Stimulated activated CD8-positive, alpha-beta memory T cell treated with anti-CD3 and anti-CD28 coated beads, Interleukin-4, amount 100 ng/mL, for 48 hours (primary cell): ENCODE measurements around the gene TAPT1.
"Not testable (repeated sequence)": the region's sequence is repeated elsewhere in the genome, so short reads cannot be mapped to it uniquely, and the experiment has no call there.

Source experiments
- DNase-seq: peaks from one replicate; pipeline ENCODE4 v3.0.0-alpha.2; 2020

The TAPT1 gene

GRCh38 chr4:16168710-16169388, 57.4 kb downstream of the TAPT1 start:
- no peak for DNase-seq

GRCh38 chr4:16168144-16168543, 58.1 kb downstream of the TAPT1 start:
- no peak for DNase-seq

DNA sequence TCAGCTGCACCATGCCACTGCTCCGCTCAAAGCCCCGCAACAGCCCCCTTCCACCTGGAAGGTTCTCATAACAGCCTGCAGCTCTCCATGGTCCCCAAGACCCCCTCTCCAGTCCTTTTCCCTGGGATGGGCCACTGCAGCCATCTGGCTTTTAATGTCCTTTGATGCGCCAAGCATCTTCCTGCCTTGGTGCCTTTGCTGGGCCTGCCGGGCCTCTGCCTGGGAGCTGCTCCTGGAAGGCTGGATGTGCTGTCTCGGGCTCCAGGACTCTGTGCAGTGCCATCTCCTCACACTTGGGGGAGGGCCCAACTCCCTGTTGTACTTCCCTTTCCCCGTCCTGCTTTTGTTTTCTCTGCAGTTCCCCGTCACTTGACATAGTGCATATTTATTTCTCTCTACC, 60.3 kb downstream of the TAPT1 start:
- DNase-seq, result no peak

DNA sequence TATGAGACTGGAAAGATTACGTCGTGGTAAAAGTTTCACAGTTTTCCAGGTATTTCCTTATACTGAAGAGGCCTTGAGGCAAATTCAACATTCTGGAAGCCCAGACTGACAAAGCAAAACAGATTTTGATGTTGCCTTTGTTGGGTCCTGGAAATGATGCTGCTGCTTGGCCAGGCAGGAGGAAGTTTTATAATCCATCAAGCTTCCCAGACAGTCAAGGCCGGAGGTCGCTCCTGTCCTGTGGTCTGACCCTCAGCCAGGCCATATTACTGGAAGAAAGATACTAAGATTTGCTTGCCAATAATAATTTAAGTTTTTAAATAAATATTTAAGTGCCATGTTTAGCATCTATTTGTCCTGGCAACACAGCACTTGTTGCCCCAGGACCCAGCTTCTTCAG, 63.4 kb downstream of the TAPT1 start:
- DNase-seq, result no peak

DNA sequence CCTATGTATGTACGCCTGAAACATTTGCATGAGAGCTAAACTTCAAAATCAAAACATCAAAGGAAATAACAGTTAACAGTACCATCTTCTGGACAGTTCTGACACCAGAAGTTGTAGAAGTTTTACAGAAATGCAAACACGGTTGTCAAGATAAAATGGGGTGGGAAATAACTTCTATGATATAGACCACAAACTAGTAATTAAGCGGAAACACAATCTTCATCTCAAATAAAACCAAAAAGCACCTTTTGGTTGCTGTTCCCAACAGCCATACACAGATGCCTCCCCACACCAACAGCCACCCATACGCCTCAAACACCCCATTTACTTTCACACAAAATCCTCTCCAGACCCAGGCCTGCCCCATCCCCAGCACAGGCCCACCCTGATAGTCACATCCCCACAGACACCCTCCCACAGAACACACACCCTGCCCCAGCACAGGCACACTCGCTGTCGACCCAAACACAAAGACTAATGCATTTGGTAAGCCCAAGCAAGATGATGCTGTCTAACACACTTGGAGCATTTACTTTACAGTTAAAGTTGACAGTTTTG, 64.3 kb downstream of the TAPT1 start:
- DNase-seq, result no peak

- DNase-seq, result no peak
Observed at GRCh38 chr4:16160457-16160856, 65.8 kb downstream of the TAPT1 start.

DNA sequence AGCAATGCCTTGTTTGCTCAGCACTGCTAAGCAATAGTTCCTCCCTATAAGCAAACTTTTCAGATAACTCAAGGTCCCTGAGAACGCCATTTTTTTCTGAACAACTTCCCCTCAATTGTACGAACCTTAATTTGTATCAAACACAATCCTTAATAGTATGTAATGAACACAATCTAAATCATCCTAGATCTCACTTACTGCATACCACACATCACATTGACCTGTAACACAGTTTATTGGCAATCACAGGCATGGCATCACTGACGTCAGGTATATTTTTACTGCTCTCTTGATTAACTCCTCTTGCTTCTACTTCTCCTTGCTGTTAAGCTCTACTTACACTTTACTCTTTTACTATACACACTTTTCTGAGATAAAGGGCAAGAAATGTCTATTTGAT, 67.0 kb downstream of the TAPT1 start:
- no peak for DNase-seq

GRCh38 chr4:16158504-16158852, 67.8 kb downstream of the TAPT1 start:
- DNase-seq, result no peak

GRCh38 chr4:16157609-16158503, 68.4 kb downstream of the TAPT1 start:
- no peak for DNase-seq

GRCh38 chr4:16155528-16156169, 70.6 kb downstream of the TAPT1 start:
- DNase-seq, result no peak

DNA sequence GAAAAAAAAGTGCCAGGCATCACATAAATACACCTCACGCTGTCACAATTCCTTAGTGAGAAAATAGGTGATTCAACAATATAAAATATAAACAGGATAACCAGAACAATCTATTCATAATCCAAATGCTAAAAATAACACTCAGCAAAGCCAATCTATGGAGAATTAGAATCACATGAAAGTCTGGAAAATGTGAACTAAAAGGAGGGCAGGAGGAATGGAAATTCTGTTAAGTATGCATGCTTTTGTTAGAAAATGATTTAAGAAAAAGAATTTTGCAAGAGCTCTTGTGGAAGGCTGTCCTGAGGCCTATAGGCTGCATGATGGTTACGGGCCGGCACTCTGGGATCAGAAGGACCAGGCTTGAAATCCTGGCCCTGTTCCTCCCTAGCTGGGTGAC, 71.8 kb downstream of the TAPT1 start:
- no peak for DNase-seq

GRCh38 chr4:16150716-16151115, 75.6 kb downstream of the TAPT1 start:
- no peak for DNase-seq

DNA sequence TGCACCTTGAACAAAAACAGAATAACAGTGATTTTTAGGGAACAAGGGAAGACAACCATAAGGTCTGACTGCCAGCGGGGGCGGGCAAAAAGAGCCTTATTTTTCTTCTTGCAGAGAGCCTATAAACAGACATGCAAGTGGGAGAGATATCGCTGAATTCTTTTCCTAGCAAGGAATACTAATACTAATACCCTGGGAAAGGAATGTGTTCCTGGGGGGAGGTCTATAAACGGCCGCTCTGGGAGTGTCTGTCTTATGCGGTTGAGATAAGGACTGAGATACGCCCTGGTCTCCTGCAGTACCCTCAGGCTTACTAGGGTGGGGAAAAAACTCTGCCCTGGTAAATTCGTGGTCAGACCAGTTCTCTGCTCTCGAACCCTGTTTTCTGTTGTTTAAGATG, 81.4 kb downstream of the TAPT1 start:
- not testable (repeated sequence) for DNase-seq

DNA sequence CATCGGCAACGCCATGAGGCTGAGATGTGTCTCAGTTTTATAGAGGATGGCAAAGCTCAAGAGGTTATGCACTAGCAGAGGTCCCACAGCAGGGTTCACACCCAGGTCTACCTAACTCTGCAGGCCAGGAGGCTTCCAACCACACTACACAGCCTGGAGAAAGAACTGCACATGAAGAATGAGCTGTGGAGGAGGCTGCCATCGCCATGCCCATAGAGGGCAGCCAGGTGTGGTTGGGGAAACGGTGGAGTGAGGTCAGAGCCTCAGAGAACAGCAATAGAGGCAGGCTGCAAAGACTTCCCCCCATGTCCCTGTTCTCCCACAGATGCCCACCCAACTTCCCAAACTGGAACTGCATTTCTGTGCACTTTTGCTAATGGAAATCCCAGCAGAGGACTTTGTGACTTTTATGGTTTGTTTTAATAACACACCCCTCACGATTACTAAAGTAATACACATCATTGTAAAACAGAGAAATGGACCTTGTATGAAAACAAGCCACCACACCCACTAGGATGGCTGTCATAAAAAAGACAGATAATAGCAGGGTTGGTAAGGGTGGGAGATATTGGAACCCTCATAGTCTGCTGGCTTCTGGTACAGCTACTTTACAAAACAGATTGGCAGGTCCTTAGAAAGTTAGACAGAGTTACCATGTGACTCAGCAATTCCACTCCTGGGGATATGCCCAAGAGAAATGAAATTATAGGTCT, 83.5 kb downstream of the TAPT1 start:
- DNase-seq, result no peak

- DNase-seq, result no peak
Observed at GRCh38 chr4:16140879-16141249, 85.4 kb downstream of the TAPT1 start.

DNA sequence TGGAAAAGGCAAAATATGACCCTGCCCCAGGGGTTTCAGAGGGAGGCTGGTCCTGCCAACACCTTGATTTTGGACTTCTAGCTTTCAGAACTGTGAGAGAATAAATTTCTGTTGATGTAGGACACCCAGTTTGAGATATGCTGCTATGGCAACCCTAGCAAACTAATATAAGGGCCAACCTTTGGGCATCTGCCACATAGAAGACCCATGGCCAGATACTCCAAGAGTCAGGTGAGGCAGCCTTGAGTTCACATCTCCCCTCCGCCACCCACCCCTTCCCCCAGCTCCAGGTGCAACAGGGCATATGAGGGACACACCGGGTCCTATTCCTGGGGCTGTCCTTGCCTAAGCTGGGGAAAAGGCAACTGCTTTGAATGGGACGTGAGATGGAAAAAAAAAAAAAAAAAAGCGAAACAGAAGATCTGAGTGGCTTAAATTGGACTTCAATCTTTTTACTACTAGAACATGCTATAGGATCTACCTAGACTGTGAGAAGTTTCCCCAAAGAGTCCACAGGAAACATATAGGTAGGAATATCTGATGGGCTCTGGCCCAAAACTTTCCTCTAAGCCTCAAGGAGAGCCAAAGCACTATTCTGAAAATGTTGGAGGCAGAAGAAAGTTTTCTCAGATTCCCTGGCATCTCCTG, 85.9 kb downstream of the TAPT1 start:
- no peak for DNase-seq

GRCh38 chr4:16139066-16139945, 87.0 kb downstream of the TAPT1 start:
- no peak for DNase-seq

- no peak for DNase-seq
Observed at GRCh38 chr4:16136827-16137226, 89.4 kb downstream of the TAPT1 start.

- DNase-seq, result no peak
Observed at GRCh38 chr4:16136311-16136710, 90.0 kb downstream of the TAPT1 start.

DNA sequence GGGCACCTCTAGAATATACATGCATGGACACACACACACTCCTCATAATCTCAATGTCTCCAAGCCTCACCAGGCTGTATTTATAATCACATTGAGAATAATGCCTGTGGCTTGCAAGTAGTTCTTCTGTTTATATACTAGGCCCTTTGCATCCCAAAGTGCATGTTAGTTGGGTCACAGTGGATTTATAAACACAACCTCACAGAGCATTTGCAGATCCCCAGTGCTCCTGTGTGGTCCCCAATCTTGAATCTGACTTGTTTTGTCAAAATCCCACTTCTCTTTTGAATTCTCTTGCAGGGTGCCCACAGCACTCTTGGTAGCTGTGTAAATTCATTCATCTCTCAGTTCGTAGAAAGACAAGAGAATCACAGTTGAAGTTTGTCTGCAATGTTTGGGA, 92.9 kb downstream of the TAPT1 start:
- no peak for DNase-seq

DNA sequence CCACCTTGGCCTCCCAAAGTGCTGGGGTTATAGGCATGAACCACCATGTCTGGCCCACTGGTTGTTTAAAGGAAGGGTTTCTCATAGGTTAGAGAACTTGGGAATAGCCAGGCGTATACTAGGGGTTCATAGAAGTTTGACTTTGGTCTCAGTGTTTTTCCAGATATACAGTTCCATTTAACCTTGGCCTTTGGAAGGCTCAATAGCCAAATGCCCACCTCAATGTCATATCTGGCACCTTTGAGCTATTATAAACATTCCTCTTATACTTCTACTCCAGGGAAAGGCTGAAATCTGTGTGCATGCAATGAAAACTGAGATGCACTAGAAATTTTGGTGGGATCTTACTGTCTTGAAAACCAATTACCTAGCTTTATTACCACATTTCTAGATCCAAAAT, 95.0 kb downstream of the TAPT1 start:
- no peak for DNase-seq

GRCh38 chr4:16129336-16129735, 96.9 kb downstream of the TAPT1 start:
- DNase-seq, result no peak
